CD4-positive, alpha-beta T cell treated with Interleukin-17A for 4 hours (primary cell): ENCODE data around the gene HSDL1.

ENCODE experiments used
- DNase-seq: peaks from one replicate; pipeline ENCODE4 v3.0.0-alpha.2; 2020; ENCODE audit warnings: mixed read lengths

Gene HSDL1

DNA sequence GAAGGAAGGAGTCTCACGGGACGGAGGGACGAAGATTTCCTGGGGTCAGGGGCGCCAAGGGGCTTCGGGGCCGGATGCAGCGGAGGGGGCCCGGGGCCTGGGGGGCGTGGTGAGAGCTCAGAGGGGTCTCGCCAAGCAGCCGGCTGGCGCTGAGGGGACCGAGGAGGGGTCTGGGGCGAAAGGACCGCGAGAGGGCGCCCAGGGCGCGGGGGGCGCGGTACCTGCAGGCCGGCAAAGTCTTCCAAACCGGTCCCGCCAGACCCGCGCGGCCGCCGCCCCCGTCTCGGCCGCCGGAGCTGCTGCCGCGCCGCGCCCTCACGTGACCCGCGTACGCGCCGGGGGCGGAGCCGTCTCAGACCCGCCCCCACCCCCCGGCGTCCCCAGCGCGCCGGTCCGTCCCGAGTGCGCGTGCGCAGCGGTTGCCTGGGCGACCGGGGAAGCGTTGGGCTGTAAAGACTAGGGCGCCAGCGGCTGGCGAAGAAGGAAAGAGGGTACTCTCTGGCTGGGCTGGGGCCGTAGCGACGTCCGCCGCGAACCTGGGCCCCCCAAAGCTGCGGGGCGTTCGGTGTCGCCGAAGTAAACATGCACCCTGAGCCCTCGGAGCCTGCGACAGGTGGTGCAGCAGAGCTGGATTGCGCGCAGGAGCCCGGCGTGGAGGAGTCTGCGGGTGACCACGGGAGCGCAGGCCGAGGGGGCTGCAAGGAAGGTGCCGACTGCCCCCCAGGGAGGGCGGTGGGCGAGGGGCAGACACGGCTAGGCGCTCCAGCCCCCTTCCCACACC, at the start of gene HSDL1, which contains the start of gene DNAAF1:
Gene HSDL1 (minus strand): TSS at position 319 of the 781 bp plus-strand sequence. CDS start 13,856 bp downstream, outside the sequence.
Gene DNAAF1 (plus strand): TSS at position 450 of the 781 bp plus-strand sequence. CDS start 133 bp downstream, at position 583.
- peak; percentile 96 for DNase-seq

DNA sequence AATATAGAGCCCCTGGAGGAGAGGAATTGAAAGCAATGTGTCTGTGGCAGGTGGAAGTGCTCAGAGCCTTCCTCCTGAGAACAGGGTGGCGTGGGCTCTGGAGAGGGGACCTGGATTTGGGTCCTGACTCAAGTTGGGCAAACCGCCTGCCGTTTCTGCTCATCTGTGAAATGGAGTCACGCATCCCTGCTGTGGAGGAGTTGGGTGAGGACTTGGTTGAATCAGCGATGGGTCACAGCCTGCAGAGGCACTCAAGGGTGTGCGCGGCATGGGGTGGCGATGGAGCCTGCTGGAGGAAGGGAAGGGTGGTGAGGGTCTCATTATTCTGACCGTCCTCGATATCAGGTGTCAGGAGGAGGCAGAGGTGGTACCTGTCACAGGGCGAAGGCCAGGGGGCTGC, 49.0 kb upstream of the HSDL1 start:
- DNase-seq, result no peak

DNA sequence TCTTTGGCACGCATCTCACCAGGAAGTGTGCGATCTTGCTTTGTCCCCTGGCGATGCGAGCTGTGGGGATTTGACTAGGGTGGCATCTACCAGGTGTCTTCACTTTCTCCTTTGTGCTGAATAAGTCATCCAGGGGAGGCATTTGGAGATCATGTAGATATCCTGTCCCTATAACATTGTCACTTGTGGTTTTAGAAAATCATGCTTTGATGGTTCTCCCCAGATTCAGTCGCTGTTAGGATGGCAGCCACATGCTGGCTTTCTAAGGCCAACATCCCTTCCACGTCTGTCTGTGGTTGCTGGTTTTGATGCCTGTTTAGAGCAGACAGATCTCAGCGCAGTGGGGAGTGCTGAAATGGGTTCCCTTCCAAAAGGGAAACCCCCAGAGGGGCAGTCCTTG, 48.5 kb upstream of the HSDL1 start:
- peak; percentile 26 for DNase-seq

DNA sequence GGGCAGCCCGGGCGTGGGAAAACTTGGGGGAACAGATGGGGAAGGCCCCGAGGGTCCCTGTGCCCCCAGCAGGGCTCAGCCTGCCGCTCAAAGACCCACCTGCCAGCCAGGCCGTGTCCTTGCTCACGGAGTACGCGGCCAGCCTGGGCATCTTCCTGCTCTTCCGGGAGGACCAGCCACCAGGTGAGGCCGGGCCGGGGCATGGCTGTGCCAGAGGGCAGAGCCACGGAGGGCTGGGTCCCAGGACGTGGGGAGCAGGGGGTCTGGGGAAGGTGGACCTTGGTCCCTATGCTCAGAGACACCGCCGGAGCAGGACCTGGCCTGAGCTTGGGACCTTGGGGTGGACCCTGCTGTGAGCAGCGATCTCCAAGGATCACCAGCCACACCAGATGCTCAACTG, 46.5 kb upstream of the HSDL1 start:
- no peak for DNase-seq

DNA sequence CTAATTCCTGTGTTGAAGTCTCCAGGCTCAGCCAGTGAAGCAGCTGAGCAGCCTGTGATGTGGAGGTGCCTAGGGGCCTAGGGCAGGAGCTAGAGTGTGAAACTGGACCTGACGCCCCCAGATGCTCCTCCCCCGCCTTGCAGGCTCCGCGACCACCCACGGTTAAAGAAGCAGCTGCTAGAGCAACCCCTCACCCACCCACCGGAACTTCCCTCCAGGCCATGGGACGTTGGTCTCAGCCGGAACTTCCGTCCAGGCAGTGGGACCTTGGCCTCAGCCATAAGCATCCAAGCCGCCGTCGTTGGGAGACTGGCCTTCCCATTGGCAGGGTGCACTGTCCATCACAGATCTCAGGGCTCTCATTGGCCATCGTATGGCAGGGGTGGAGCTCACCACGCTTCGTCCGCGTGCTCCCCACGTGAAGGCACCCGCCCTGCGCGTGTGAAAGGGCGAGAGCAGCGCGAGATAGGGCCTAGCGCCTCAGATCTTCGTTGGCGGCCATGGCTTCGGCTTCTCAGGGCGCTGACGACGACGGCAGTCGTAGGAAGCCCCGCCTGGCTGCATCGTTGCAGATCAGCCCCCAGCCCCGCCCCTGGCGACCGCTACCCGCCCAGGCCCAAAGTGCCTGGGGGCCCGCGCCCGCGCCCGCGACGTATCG, 45.9 kb upstream of the HSDL1 start, which contains the start of gene ADAD2:
Gene ADAD2 (plus strand): TSS at position 427 of the 658 bp plus-strand sequence. CDS start 74 bp downstream, at position 501.
- no peak for DNase-seq

DNA sequence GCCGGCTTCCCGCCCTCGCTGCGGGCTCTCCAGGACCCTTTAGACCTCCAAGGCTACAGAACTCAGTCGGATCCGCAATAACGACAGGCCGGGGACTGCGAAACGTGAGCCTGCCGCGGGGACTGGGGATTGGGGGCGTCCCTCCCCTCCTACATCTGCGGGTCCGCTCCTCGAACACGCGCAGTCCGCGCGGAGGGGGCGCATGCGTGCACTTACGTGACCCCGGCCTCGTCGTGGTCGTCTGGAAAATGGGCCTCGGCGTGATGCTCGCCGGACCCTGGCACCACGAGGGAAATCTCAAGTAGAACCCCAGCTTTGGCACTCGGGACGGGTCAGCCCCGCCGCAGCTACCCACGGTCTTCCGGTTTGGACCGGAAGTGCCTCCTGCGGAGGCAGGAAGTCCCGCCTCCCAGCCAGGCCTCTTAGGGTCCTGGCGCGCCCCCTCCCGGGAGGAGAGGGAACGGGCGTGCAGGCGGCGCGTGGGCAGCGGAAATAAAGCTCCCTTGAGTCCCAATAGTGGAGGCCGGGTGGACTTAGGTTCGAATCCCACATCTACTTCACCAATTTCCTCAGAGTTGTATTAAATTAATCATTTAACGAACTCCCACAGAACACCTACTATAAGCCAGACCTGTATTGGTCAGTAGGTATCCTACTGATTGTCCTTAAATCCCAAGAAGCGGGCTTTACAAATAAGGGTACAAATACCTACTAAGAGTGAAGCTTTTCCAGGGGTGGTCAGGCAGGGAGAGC, 41.9 kb upstream of the HSDL1 start, which contains the start of gene TAF1C:
Gene TAF1C (minus strand): TSS at position 373 of the 753 bp plus-strand sequence. CDS start 2,069 bp downstream, outside the sequence.
- DNase-seq, result peak; percentile 94

DNA sequence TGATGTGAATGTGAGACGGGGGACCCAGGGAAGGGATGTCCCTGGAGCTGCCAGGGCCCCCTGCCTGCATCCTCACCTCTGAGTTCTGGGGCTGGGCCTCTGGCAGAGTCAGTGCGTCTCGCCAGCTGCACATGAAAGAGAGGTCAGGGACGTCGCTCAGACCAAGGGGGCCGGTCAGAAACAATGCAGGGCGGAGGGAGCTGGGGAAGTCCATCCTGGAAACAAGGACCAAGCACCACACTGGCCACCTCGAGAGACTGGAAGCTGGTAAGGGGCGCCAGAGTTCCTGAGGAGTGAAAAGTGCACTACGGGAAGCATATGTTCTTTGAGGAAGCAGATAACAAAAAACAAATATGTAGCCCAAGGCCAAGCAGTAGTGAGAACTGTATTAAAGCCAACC, 39.8 kb upstream of the HSDL1 start:
- DNase-seq, result no peak

DNA sequence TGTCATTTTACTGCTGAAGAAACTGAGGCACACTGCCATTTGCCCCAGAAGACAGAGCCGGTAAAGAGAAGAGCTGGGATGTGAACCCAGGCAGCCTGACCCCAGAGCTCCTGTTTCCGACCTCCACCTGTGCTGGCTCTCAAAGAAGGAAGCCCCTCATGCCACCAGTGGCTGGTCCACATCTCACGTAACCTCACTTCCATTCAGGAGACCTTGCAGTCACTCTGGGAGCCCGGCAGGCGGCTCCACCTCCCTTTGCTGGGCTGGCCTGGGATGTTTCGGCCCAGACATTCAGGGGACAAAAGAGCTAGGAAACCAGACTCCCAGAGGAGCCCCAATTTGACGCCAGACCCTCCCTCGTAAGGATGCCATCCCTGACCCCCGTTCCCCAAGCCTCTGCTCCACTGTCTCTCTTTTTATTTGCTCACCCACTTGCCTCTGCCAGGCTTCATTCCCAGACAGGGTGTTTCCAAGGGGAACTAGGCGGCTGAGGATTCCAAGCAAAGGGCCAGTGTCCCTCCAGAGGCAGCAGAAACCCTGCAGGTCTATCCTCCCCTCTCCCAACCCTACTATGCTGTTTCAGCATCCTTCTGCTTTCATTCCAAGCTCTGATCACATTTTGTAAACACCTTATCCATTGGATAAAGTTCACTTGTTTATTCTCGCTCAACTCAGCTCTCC, 39.1 kb upstream of the HSDL1 start:
- no peak for DNase-seq

DNA sequence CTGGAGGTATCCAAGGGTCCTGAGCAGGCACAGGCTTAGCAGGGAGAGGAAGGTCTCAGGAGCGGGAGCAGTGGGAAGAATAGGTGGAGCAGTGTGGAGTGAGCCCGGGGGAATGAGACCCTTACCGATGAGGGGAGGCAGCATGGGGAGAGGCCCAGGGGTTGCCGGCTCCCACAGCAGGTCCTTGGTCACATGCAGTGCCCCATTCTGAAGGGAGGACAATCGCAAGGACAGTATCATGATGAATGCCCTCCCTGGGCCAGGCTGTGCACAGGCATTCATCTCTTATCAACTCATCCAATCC, 38.5 kb upstream of the HSDL1 start:
- DNase-seq, result no peak

DNA sequence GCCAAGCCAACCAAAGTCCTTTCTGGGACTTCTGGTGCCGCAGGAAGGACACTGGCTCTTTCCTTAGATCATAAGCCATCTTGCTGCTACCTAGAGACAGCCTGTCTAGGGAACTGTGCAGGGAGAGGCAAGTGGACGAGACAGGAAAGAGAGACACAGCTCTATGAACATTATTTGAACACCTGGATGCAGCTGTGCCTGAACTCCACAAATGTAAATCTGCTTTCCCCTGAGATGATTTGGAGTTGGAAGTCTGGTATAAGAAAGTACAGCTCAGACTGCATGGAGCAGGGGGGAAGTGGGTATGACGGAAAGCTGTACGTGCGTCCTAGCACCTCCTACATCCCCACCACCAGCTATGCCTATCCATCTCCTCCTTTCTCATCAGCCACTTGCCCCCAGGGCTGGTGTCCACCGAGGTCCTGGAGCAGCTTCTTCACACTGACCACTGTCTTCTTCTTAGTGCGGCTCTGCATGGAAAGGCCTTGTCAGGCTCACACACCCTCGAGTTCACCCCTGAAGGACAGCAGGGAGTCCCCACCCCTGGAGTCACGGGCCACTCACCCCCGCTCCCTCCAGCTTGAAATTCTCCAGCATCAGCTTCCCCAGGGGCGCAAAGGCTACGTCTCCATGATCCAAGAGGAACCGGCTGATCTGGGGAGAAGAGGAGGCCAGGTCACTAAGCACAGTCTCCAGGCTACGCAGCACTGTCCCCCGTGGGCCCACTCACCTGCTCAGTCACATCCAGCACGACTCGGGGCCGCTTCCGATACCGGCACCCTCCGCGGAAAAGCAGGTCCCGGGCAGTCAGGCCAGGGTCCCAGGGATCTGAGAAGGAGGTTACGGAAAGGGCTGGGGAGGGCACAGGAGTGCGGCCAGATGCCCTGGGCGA, 37.9 kb upstream of the HSDL1 start:
- DNase-seq, result no peak

DNA sequence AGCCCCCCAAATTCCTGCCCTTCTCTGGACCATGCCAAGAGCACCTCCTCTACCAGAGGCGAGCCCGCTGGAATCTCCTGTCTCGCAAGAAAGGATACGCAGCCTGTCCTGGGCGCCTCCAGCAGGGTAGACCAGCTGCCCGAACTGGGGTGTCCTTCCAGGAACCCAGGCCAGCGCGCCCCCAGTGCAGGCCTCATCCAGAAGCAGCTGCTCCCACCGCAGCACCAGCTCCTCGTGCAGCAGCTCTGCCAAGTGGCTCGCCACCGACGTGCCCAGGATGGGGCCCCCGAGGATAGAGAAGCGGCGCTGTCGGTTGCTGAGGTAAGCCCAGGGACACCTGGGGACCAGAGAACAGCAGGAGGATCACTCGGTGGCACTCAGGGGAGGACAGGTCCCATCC, 37.1 kb upstream of the HSDL1 start:
- no peak for DNase-seq

DNA sequence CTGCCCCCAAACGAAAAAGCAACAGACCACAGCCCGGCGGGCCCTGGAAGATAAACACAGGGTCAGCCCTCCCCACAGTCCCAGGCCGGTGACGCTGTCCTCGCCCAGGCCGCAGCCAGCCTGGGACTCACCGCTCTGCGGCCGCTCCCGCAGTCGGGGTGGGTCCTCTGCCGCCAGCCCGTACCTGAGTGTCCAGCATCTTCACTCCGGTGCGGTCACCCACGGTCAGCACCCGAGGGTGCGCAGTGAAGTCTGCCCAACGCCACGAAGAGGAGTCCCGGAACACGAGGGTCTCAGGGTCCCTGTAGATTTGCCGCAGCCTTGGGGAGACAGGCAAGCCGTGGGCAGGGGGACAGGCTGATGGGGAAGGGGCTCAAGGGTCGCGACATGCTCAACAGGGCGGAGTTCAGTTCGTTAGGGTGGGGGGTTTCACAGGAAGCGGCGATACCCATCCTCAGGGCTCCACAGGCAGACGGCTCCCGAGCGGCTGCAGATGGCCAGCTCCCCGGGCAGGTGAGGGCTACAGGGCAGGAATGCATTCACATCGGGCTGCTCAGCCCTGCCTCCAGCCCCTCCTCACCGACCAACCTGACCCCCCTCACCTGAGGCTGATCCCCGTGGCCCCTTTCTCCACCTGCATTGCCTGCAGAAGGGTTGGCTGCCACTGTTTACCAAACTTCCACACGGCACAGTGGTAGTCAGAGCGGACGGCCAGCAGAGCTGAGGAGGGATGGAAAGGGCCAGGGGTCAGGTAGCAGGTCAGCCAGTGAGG, 36.4 kb upstream of the HSDL1 start:
- no peak for DNase-seq

DNA sequence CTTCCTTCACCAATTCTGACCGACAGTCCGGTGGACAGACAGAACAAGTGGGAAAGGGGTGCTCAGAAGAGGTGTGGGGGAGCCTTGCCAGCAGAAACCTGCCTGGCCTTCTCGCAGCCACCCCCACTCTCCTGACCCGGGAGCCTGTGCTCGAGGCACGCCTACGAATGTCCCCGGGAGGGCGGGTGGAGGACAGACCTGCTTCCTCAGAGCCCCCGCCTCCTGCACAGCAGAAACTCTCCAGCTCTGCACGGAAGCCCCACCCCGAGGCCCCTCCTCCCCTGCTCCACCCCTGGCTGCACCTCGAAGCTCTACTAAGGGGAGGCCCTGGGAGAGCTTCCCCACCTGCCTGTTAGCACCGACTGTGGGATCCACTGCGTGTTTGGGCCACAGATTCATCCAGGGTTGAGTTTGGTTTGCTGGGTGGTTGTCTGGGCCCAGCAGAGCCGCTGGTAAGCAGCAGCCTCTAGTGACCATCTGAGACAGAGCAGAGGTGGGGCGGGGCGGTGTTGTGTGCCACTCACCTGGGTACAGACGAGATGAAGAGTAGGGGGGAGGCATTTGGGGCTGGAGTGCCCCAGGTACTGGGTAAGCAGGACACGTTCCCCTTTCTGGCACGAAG, 35.7 kb upstream of the HSDL1 start:
- DNase-seq, result no peak

DNA sequence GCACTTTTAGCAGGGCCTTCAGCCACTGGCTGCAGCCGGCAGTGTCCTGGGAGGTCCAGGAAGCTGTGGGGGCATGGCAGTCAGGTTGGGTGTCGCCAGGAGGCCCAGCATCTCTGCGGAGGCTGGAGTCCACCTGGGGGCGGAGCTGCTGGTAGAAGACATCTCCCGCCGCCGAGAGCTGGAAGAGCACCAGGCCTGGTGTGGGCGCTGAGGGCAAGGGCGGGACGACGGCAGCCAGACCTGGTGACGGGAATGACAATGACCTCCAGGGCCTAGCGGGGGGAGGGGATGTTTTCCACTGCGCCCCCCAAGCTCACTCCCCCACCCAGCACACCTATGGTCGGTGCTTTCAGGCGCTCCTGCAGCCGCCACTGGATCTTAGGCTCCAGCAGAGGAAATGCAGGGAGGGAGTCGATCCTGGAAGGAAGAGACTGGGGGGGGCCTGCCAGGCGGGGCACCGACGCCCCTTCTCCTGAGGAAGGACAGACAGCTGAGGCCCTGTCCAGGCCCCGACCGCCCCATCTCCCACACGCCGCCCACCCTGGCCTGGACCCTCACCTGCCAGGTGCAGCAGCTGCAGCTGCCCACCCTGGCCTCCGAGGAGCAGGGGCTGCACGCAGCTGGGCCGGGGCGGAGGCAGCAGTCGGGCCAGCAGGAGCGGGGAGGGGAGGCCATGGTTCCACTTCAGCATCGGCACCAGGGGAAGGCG, 34.8 kb upstream of the HSDL1 start:
- no peak for DNase-seq

DNA sequence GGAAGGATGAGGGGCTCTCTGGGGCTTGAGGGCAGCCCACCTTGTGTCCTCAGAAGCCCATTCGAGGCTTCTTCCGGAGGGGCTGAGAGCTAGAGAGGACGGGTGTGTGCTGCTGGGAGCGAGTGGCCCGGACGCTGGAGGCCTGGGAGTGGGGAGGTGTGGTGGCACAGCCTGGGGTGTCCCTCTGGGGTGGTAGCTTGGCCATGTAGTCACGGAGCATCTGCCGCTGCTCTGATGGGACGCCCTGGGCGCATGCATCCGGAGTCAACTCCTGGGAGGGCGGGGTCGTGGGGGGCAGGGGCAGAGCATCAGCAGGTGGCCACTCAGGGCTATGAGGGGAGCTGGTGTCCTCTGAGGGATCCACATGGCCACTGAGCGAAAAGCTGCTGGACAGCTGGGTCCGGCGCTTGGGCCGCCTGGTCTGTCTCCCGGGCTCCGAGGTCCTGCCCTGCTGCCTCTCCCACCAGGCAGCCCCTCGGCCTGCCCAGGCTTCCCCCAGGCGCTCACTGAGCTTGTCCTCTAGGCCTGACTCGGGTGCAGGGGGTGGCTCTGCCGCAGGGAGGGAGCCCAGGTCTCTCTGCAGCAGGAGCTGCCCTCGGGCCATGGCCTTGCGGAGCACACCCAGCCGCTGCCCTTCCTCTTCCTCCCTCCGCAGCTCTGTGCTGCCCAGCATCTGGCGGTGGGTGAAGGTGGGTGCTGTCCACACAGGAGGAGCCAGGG, 34.1 kb upstream of the HSDL1 start:
- DNase-seq, result no peak

DNA sequence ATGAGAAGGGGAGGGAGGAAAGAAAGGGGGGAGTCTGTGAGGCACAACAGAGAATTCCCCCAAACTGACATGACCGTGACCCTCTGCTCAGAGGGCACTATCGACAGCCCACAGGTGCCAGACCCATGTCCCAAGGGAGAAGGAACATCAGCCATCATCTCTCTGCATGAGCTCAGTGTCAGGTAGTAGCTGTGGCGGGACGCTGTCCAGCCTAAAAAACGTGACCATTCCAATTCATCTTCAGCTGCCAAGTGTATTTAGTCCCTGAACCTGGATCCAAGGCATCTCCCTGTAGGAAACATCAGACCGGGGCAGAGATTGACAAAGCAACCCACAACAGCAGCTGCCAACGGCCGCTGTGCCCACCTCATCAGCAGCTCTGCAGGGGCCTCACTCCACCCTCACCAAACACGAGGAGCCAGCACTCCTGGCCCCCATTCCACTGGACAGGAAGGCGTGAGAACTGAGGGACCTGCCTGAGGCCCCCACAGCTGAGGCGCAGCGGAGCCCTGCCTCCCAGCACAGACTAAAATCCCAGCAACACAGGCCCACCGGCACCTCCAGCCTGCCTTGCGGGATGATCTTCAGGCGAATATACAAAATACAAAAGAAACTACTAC, 33.3 kb upstream of the HSDL1 start:
- no peak for DNase-seq

DNA sequence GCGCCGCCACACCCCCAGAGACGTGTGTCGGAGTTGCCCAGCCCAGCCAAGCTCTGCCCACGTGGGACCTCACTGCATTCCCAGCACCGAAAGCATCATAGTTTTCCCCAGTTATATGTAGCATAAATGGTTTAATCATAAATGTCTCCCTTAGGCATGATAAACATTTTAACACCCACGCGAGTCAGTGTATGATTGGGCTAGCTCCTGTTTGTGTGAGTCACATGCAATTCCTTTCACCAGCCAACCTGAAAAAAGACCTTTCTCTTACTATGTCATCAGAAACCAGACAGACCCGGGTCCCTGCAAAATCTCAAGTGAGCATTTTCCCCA, 32.7 kb upstream of the HSDL1 start:
- DNase-seq, result no peak

DNA sequence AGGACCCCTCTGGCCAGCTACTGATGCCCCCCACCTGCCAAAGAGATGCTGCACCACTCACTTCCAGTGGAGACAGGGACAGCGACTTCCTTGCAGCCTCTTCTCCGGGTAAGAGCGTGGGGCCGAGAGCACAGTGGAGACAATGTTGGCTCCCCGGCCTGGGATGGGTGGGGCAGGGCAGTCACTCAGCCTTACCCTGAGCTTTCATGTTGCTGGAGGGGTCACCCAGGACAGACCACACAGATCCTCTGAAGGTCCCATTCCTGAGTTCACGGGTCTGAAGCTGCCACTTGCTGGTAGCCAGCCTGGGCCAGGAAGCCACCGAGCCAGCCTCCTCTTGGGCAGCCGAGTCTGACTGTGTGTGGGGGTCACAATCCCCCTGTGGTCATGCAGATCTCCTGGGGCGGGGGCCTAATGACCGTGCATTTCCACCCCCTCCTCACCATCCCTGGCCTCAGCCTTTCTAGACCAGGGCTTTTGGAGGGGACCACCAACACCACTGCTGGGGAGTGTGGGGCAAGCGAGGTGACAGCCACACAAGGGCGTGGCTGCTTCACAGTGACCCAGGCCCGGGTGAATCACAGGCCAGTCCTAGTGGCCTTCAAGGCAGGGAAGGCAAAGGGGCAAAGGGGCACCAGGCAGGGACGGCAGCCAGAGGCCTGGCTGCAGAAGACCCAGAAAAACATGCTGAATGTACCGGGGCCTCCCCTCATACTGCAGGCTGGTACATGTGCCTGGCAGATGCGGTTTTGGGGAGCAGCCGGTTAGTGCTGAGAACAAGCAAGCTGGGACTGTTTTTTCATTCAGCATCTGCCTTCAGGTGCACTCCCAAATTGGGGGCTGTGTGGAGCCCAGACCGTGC, 31.4 kb upstream of the HSDL1 start:
- no peak for DNase-seq
